IMR-90 (cell line): Measurements from ENCODE around the gene APBB3. TPM values are rescaled to one million over a fixed set of nuclear protein-coding genes. Genes with fewer than 3 reads are reported as not detected.

ENCODE experiments used
- ATAC-seq: fragments of 200-7000 bp; cut with Tn5 transposase; 2 replicates; pipeline ENCODE4 v1.9.1; 2020; ENCODE audit warnings: low read depth, mild to moderate bottlenecking, moderate library complexity
- BruUV-seq: library from RNA; stranded (reverse); fragments of 400-500 nt; replicated peaks from 2 replicates; lab custom pipeline; 2021; lab: Mats Ljungman, UMichigan
- CTCF ChIA-PET: fragments of 300-600 bp; formaldehyde crosslinking; extraction: SDS; loops from one replicate; lab custom pipeline; 2021; ENCODE audit warnings: antibody characterized with exemption; lab: Yijun Ruan, JAX
- POLR2A ChIA-PET: fragments of 300-600 bp; sonication (Branson Sonifier 250); formaldehyde crosslinking; loops from one replicate; lab custom pipeline; 2022; ENCODE audit warnings: antibody characterized with exemption; ENCODE audit not compliant: unreplicated experiment; lab: Charles Lee
- DNase-seq: peaks from one replicate; pipeline ENCODE4 v3.0.0; 2013
- H2AFZ ChIP-seq: replicated peaks from 2 replicates; pipeline ENCODE3; 2013; ENCODE audit warnings: low read length, mild to moderate bottlenecking; ENCODE audit not compliant: poor library complexity
- H2AK5ac ChIP-seq: 2 replicates; pipeline ENCODE4 v1.6.1; 2013; ENCODE audit warnings: low read depth, low read length, inconsistent platforms
- H2AK9ac ChIP-seq: replicated peaks from 2 replicates; pipeline ENCODE3; 2013; ENCODE audit warnings: mild to moderate bottlenecking, low read depth, low read length, moderate library complexity; ENCODE audit not compliant: poor library complexity
- H2BK120ac ChIP-seq: 2 replicates; pipeline ENCODE4 v1.6.1; 2013; ENCODE audit warnings: low read depth, low read length, inconsistent platforms
- H2BK15ac ChIP-seq: 3 replicates; pipeline ENCODE4 v1.6.1; 2013; ENCODE audit warnings: low read depth, low read length, inconsistent platforms
- H2BK20ac ChIP-seq: 2 replicates; pipeline ENCODE4 v1.6.1; 2013; ENCODE audit warnings: low read depth, mild to moderate bottlenecking, inconsistent platforms, low read length, moderate library complexity
- H2BK5ac ChIP-seq: 2 replicates; pipeline ENCODE4 v1.6.1; 2013; ENCODE audit warnings: mild to moderate bottlenecking, low read depth, low read length, inconsistent platforms; ENCODE audit not compliant: poor library complexity, severe bottlenecking
- H3K14ac ChIP-seq: replicated peaks from 2 replicates; pipeline ENCODE4 v1.6.1; 2013; ENCODE audit warnings: low read depth, low read length, inconsistent platforms
- H3K18ac ChIP-seq: 2 replicates; pipeline ENCODE4 v1.6.1; 2013; ENCODE audit warnings: low read depth, low read length, control low read depth
- H3K23ac ChIP-seq: 2 replicates; pipeline ENCODE4 v1.6.1; 2013; ENCODE audit warnings: low read depth, low read length, inconsistent platforms
- H3K27ac ChIP-seq: 2 replicates; pipeline ENCODE4 v1.5.1; 2013; ENCODE audit warnings: mild to moderate bottlenecking, control low read depth, low read length; ENCODE audit not compliant: insufficient read depth
- H3K27me3 ChIP-seq: 2 replicates; pipeline ENCODE4 v1.6.1; 2013; ENCODE audit warnings: low read length; ENCODE audit not compliant: control insufficient read depth, insufficient read depth
- H3K36me3 ChIP-seq: 2 replicates; pipeline ENCODE4 v1.6.1; 2013; ENCODE audit warnings: low read length, mixed read lengths; ENCODE audit not compliant: control insufficient read depth, insufficient read depth
- H3K4ac ChIP-seq: 2 replicates; pipeline ENCODE4 v1.6.1; 2013; ENCODE audit warnings: low read depth, low read length, inconsistent platforms
- H3K4me1 ChIP-seq: 2 replicates; pipeline ENCODE4 v1.6.1; 2013; ENCODE audit warnings: low read length, mixed read lengths; ENCODE audit not compliant: control insufficient read depth, insufficient read depth
- H3K4me2 ChIP-seq: 2 replicates; pipeline ENCODE4 v1.6.1; 2013; ENCODE audit warnings: low read depth, mild to moderate bottlenecking, control low read depth, low read length, moderate library complexity
- H3K4me3 ChIP-seq: 2 replicates; pipeline ENCODE4 v1.5.1; 2013; ENCODE audit warnings: low read depth, mild to moderate bottlenecking, control low read depth, low read length, moderate library complexity; ENCODE audit not compliant: insufficient read depth
- H3K56ac ChIP-seq: 2 replicates; pipeline ENCODE4 v1.6.1; 2013; ENCODE audit warnings: low read length, inconsistent platforms; ENCODE audit not compliant: insufficient read depth; ENCODE audit errors: extremely low read depth
- H3K79me1 ChIP-seq, 2 experiments: 2 replicates each; pipeline ENCODE4 v1.6.1; 2013; ENCODE audit warnings: low read length in 2 of 2, inconsistent platforms in 1 of 2, low read depth in 1 of 2
- H3K9ac ChIP-seq: 2 replicates; pipeline ENCODE4 v1.6.1; 2013; ENCODE audit warnings: low read depth, low read length, control low read depth
- H3K9me1 ChIP-seq: 2 replicates; pipeline ENCODE4 v1.6.1; 2013; ENCODE audit warnings: low read length, inconsistent platforms; ENCODE audit not compliant: insufficient read depth
- H3K9me3 ChIP-seq: 2 replicates; pipeline ENCODE4 v1.6.1; 2013; ENCODE audit warnings: low read length; ENCODE audit not compliant: control insufficient read depth, insufficient read depth
- H4K20me1 ChIP-seq: 2 replicates; pipeline ENCODE4 v1.6.1; 2013; ENCODE audit warnings: low read length, inconsistent platforms; ENCODE audit not compliant: insufficient read depth
- H4K5ac ChIP-seq: 2 replicates; pipeline ENCODE4 v1.6.1; 2013; ENCODE audit warnings: mild to moderate bottlenecking, low read depth, low read length, control low read depth
- H4K8ac ChIP-seq, 2 experiments: 2 replicates each; pipeline ENCODE4 v1.6.1; 2013; ENCODE audit warnings: low read depth in 2 of 2, low read length in 2 of 2, control low read depth in 1 of 2, inconsistent platforms in 1 of 2
- H4K91ac ChIP-seq: 2 replicates; pipeline ENCODE4 v1.6.1; 2013; ENCODE audit warnings: low read depth, low read length, inconsistent platforms; ENCODE audit not compliant: insufficient read depth
- CEBPB ChIP-seq: IDR thresholded peaks from 2 replicates; pipeline ENCODE4 v1.6.1; 2012; ENCODE audit warnings: low read depth, low read length, improper control_type of control experiment
- ELK1 ChIP-seq: fragments of 150-350 bp; IDR thresholded peaks from 2 replicates; pipeline ENCODE4 v1.6.1; 2016; ENCODE audit warnings: low read depth, mild to moderate bottlenecking, low read length, moderate library complexity, borderline replicate concordance
- MAFK ChIP-seq: IDR thresholded peaks from 2 replicates; pipeline ENCODE4 v1.6.1; 2012; ENCODE audit warnings: low read depth, low read length, improper control_type of control experiment
- MXI1 ChIP-seq: IDR thresholded peaks from 2 replicates; pipeline ENCODE4 v1.6.1; 2012; ENCODE audit warnings: low read depth, mild to moderate bottlenecking, low read length, moderate library complexity, borderline replicate concordance
- RAD21 ChIP-seq: IDR thresholded peaks from 2 replicates; pipeline ENCODE4 v1.6.1; 2012; ENCODE audit warnings: low read length, improper control_type of control experiment
- RCOR1 ChIP-seq: IDR thresholded peaks from 2 replicates; pipeline ENCODE4 v1.6.1; 2012; ENCODE audit warnings: mild to moderate bottlenecking, low read length, improper control_type of control experiment; ENCODE audit not compliant: insufficient replicate concordance
- RFX5 ChIP-seq: IDR thresholded peaks from 2 replicates; pipeline ENCODE4 v1.8.0; 2012; ENCODE audit warnings: low read depth, mild to moderate bottlenecking, low read length, moderate library complexity
- dilution Hi-C: fragments of 300-500 bp; cut with HindIII; formaldehyde crosslinking; loops from one replicate; pipeline ENCODE4 v1.14.3; 2018; ENCODE audit warnings: low sequenced_read_pairs; ENCODE audit not compliant: unreplicated experiment
- in situ Hi-C: fragments of 300-500 bp; cut with MboI; formaldehyde crosslinking; loops from 3 replicates; pipeline ENCODE4 v1.14.3; 2019; ENCODE audit warnings: low sequenced_read_pairs, inconsistent platforms, mixed read lengths
- intact Hi-C: fragments of 100-400 bp; cut with micrococcal nuclease; formaldehyde crosslinking; loops from 2 replicates; pipeline ENCODE4 v1.10.0; 2022
- polyA plus RNA-seq, 3 experiments: library from polyadenylated mRNA; depleted of rRNA; stranded (reverse); fragments of >200 nt; gene quantifications; 2 replicates each; pipeline ENCODE4 v1.2.3, GENCODE V29; 2012; ENCODE audit warnings: low replicate concordance in 1 of 3
- total RNA-seq: library from RNA; depleted of rRNA; stranded (reverse); fragments of >200 nt; gene quantifications from 2 replicates; pipeline ENCODE4 v1.2.3, GENCODE V29; 2012

APBB3 gene
- total and polyA plus RNA-seq, 2 of the 4 experiments (the other 2 are of a cell fraction), result 6.6 to 23.8 TPM

DNA sequence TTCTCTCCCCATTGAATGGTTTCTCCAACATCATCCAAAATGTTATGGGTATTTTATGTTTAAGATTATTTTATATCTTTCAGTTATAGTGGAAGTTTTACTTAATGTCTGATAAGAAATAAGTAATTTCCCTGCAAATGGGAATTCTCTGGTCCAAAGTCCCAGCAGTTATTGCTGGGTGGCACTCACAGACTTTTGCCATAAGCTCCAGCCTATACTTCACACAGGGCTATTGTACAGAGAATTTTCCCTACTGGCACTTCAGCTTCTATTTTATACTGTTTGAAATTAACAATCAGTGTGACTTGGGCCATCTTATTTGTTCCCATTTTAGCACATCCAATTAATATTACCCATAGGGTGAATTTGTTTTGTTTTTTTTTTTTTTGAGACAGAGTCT is 35.7 kb upstream of the APBB3 start:
- Histone ChIP-seq H4K8ac (no peak overlapping the region), H3K9ac (no peak overlapping the region), H3K4me1 (peaks cover 2% of the 10 kb centered on the region), H2BK20ac (no peak overlapping the region), H2AK9ac (no peak overlapping the region), H2BK120ac (no peak overlapping the region), H3K18ac (no peak overlapping the region), H3K14ac (no peak overlapping the region), H2BK5ac (no peak overlapping the region), H4K5ac (no peak overlapping the region), H2AK5ac (no peak overlapping the region), H4K91ac (no peak overlapping the region), H3K4ac (no peak overlapping the region), H3K4me3 (no peak overlapping the region), H3K36me3 (no peaks in the 10 kb centered on the region), H3K23ac (no peak overlapping the region), H3K9me3 (no peaks in the 10 kb centered on the region), H3K56ac (no peak overlapping the region), H3K27ac (no peak overlapping the region), H3K79me1 (no peaks in the 10 kb centered on the region), H2AFZ (no peak overlapping the region), H3K27me3 (peaks cover 2% of the 10 kb centered on the region), H4K20me1 (no peaks in the 10 kb centered on the region), H3K4me2 (no peak overlapping the region), H2BK15ac (no peak overlapping the region), H3K9me1 (no peaks in the 10 kb centered on the region)
- BruUV-seq, result no TSS peak
- intact Hi-C loops (no loop called here), in situ Hi-C loops (no loop called here), dilution Hi-C loops (no loop called here)
- POLR2A ChIA-PET, result no interaction called here
- TF ChIP-seq RCOR1 (no peak), MAFK (no peak), ELK1 (no peak), RFX5 (no peak), CEBPB (no peak), RAD21 (no peak), MXI1 (no peak)
- ATAC-seq, result no peak
- DNase-seq, result no peak
- CTCF ChIA-PET, result interaction anchor here (1.3 kb wide), 1 partner anchor 35 kb away, joined by 3 read pairs; no protein-coding TSS in a partner anchor
